GM21528 (cell line): ENCODE measurements around the gene MYOG.

Source experiments
- ATAC-seq: cut with Tn5 transposase; IDR thresholded peaks from one replicate; pipeline ENCODE4 v1.9.1; 2021; ENCODE audit warnings: mild to moderate bottlenecking, moderate library complexity; ENCODE audit not compliant: unreplicated experiment, low FRiP score

MYOG gene

GRCh38 chr1:203073469-203073868, 12.3 kb downstream of the MYOG start:
- ATAC-seq = no peak

DNA sequence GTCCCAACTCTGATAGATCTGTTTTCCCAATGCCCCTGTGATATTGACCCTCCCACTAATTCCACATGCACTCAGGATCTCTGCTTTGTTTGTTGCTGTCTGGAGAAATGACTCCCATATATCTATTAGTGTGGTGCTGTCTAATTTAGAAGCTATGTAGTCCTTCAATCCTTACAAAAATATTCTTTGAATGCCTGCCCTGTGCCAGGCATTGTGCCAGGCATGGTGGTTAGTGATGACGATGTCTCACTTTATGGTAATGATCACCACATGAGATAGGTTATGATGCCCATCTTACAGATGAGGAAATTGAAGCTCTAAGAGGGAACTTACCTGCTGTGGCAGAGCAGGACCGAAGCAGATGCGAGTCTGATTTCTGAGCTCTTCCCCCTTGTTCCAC, 12.9 kb downstream of the MYOG start:
- ATAC-seq = no peak

GRCh38 chr1:203072002-203072602, 13.7 kb downstream of the MYOG start:
- ATAC-seq = no peak

- no peak for ATAC-seq
Measured at GRCh38 chr1:203069030-203069747, 16.6 kb downstream of the MYOG start.

DNA sequence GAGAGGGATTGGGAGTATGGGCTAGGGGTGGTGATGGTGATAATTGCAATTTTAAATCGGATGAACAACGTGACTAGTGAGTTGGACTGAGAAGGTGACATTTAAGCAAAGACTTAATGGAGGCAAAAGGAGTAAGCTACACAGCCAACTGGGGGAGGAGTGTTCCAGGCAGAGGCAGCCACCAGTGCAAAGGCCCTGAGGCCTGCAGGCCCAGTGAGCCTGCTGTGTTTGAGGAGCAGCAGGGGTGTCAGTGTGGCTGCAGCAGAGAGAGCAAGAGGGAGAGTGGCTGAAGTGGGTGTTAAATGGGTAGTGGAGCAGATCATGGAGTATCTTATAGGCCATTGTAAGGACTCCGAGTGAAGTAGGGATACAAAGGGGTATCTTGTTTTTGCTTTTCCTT, 18.8 kb downstream of the MYOG start:
- no peak for ATAC-seq

- ATAC-seq = no peak
Measured at GRCh38 chr1:203065986-203066385, 19.8 kb downstream of the MYOG start.

DNA sequence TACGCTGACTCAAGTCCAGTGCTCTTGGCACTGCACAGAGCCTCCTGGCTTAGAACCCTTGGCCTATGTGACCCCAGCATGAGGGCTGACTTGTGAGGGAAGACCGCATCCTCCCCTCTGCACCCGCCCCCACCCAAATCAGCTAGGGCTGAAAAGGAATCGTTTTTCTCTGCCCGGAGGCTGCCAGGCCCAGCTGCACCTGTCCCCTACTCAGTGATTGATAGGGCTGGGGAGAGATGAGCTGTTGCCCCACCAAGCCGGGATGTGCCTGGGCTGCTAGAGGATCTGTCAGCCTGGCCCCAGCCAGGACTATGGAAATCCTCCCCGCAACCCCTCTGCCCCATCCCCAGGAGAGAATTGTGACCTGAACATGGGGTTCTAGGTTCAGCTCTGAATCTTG, 20.6 kb downstream of the MYOG start:
- ATAC-seq = no peak

DNA sequence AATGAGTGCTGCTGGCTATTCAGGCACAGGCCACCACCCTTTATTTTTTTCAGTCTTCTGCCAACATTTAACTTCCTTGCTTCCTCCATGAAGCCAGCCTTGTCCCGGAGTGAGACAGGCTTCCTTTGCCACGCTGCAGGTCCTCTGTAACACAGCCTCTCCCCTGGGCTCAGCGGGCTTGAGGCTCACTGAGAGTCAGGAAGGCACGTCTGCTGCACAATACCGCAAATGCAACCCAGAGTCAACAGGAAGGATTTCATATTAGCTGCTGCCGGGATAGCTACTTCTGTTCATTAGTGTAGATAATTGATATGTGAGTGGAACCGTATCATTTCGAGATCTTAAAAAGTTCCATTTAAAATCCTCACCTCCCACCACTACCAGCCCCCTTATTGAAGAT, 22.5 kb downstream of the MYOG start:
- no peak for ATAC-seq

- no peak for ATAC-seq
Measured at GRCh38 chr1:203060115-203060514, 25.7 kb downstream of the MYOG start.

GRCh38 chr1:203059485-203059884, 26.3 kb downstream of the MYOG start:
- ATAC-seq = no peak

GRCh38 chr1:203058676-203058935, 27.2 kb downstream of the MYOG start:
- no peak for ATAC-seq

DNA sequence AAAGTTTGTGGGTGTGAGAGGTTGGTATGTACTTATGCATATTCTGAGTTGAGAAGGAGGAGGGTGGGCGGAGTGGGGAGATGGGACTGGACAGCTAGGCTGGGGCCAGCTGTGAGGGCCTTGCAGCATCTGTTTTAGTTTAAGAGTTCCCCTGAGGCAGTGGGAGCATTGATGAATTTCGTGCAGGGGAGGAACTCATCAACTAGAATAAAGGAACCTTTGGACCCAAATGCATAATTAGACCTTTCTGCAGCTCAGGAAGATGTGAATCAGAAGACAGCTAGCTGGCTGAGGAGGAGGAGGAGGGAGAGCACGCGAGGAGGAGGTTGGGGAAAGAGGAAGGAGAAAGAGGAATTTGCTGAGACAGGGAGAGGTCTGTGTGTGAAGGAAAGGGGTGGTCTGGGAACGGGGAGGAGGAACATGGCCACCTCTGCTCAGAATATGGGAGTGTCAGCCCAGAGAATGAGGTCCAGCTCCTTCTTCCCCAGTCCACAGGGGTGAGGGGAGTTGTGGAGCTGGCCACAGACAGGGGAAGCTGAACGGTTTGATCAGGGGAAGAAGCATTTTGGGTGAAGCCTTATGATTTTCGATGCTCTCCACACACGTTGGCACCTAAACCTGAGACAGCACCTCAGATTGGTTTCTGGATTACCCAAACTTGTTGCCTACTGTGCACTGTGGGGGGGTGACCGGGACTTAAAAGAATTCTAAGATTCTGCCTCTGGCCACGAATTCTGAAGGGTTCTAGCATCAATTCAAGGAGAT, 27.7 kb downstream of the MYOG start:
- no peak for ATAC-seq

GRCh38 chr1:203056516-203056915, 29.3 kb downstream of the MYOG start:
- ATAC-seq = no peak

DNA sequence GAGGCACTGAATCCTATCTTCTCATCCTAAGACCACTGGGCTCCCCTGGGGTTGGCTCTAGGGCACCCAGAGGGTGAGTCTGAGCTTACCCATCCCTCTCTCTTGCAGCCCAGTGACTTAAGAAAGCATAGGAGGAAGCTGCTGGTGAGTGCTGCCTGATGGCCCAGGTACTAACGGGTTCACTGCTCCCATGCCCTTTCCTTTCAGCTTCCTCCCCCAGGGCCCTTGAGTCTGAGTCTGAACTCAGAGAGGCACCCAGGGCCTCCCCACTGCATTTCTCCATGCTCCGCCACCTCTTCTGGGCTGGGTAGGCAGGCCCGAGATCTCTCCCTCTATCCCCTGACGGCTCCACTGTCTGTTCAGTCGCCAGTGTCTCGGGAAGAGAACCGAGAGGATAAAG, 29.8 kb downstream of the MYOG start:
- ATAC-seq = no peak

DNA sequence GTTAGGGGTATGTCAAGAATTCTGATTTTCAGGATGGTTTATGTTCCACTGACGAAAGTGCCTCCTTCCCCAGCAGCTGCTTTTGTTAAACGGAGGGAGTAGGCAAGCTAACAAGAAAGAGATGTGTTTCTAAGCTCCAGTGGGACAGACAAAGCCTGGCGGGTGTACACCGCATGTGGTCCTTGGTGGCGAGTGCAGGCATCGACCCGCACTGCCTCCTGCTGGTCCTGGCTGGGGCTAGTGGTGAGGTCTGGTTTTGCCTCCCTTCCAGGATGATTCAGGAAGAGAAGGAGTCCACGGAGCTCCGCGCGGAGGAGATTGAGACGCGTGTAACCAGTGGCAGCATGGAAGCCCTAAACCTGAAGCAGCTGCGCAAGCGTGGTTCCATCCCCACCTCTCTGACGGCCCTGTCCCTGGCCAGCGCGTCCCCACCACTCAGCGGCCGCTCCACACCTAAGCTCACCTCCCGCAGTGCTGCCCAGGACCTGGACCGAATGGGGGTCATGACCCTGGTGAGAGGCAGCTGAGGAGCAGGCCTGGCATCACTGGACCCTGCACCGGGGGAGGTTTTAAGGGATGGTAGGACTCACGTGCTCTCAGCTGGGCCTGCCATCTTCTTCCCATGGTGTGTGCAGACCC, 30.5 kb downstream of the MYOG start:
- no peak for ATAC-seq

DNA sequence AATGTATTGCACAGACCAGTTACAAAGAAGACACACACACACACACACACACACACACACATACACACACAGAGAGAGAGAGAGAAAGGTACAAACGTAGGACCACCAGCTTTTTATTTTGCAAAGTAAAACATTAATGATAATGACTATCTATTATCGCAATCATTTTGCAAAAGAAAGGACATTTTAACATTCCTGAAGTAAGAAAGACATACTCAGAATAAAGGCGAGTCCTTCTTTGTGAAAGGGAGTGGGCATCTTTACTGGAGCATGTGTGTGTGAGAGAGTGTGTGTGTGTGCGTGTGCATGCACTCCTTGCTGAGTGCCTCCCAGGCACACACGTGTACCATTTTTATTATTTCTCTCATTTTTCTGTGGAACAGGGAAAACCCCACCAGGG, 31.2 kb downstream of the MYOG start:
- no peak for ATAC-seq

- ATAC-seq = no peak
Measured at GRCh38 chr1:203054184-203054583, 31.6 kb downstream of the MYOG start.

GRCh38 chr1:203052601-203053000, 33.2 kb downstream of the MYOG start:
- ATAC-seq = no peak

- no peak for ATAC-seq
Measured at GRCh38 chr1:203051841-203052324, 33.9 kb downstream of the MYOG start.

- no peak for ATAC-seq
Measured at GRCh38 chr1:203050826-203051225, 35.0 kb downstream of the MYOG start.

DNA sequence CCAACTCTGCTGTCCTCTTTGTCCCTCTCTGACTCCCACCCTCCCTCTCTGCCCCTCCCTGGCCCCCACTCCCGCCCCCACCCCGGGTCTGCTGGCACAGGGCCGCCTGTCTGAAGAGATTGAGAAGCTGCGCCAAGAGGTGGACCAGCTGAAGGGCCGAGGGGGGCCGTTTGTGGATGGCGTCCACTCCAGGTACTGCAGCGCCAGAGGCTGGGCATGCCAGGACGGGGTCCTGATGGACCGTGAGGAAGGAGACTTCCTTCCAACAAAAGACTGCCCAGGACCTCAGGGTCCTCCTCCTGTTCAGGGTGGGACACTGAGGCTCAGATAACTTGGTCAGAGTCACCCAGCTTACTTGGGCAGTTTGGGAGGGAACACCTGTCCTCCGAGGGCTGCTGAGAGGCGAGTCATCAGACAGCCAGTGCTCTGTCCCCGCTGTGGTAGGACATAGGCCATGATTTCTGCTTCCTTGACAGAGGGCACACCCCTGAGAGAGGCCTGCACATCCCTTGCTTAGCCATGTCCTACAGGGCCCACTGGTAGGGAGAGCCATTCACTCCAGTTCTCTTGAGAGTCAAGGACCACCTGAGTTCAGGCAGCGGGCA, 36.1 kb downstream of the MYOG start:
- ATAC-seq = no peak
